SU-DHL-6 (cell line): ENCODE data around the gene NEK4.

ENCODE experiments used
- H2AFZ ChIP-seq: fragments of 200-600 bp; sonication (generic); 2 replicates; pipeline ENCODE4 v1.6.1; 2014; ENCODE audit warnings: low read depth, mild to moderate bottlenecking, moderate library complexity, mixed read lengths, antibody characterized with exemption, low read length; ENCODE audit not compliant: severe bottlenecking
- H3F3A ChIP-seq: fragments of 200-600 bp; shearing (Covaris generic); 2 replicates; pipeline ENCODE4 v1.6.0; 2016; ENCODE audit warnings: antibody characterized with exemption, mild to moderate bottlenecking; ENCODE audit not compliant: insufficient read depth
- H3K27ac ChIP-seq: fragments of 200-600 bp; sonication (generic); 2 replicates; pipeline ENCODE4 v1.5.1; 2016; ENCODE audit warnings: low read depth, mild to moderate bottlenecking, low read length, moderate library complexity, mixed read lengths
- H3K27me3 ChIP-seq: fragments of 200-600 bp; sonication (generic), shearing (Covaris generic); 2 replicates; pipeline ENCODE4 v1.6.0; 2014; ENCODE audit warnings: mild to moderate bottlenecking, low read length
- H3K36me3 ChIP-seq: fragments of 200-600 bp; sonication (generic); 2 replicates; pipeline ENCODE4 v1.6.1; 2014; ENCODE audit warnings: mild to moderate bottlenecking, low read length, mixed read lengths
- H3K4me2 ChIP-seq: fragments of 300-600, 200-600 bp; shearing (Covaris generic), sonication (generic); 2 replicates; pipeline ENCODE4 v1.6.0; 2014; ENCODE audit warnings: low read length, low read depth, mild to moderate bottlenecking; ENCODE audit not compliant: poor library complexity, severe bottlenecking
- H3K4me3 ChIP-seq: fragments of 200-600 bp; sonication (generic); 2 replicates; pipeline ENCODE4 v1.5.1; 2014; ENCODE audit warnings: antibody characterized with exemption, low read length, mild to moderate bottlenecking, mixed read lengths; ENCODE audit not compliant: insufficient read depth, poor library complexity, severe bottlenecking
- H3K79me2 ChIP-seq: fragments of 200-600 bp; sonication (generic); 2 replicates; pipeline ENCODE4 v1.6.1; 2014; ENCODE audit warnings: mild to moderate bottlenecking, low read length, moderate library complexity; ENCODE audit not compliant: insufficient read depth
- H3K9ac ChIP-seq: fragments of 200-600 bp; sonication (generic); 2 replicates; pipeline ENCODE4 v1.7.0; 2014; ENCODE audit warnings: mild to moderate bottlenecking, low read length
- H3K9me2 ChIP-seq: fragments of 200-600 bp; sonication (generic); replicated peaks from 2 replicates; pipeline ENCODE4 v1.6.1; 2014; ENCODE audit warnings: low read length; ENCODE audit not compliant: insufficient read depth
- H3K9me3 ChIP-seq: fragments of 200-600 bp; sonication (generic); 2 replicates; pipeline ENCODE4 v1.6.1; 2014; ENCODE audit warnings: low read length, mixed read lengths; ENCODE audit not compliant: insufficient read depth
- H4K20me1 ChIP-seq: fragments of 200-600 bp; sonication (generic); 2 replicates; pipeline ENCODE4 v1.6.1; 2014; ENCODE audit warnings: low read depth, mild to moderate bottlenecking, antibody characterized with exemption, low read length, moderate library complexity, mixed read lengths
- EZH2phosphoT487 ChIP-seq: fragments of 200-600 bp; sonication (generic), shearing (Covaris generic); conservative IDR thresholded peaks from 2 replicates; pipeline ENCODE4 v1.6.1; 2018; ENCODE audit warnings: mild to moderate bottlenecking, antibody characterized with exemption, low read length, moderate library complexity, mixed read lengths
- TF ChIP-seq, protein P1 (sequence below): fragments of 200-600 bp; sonication (generic); IDR thresholded peaks from one replicate; pipeline ENCODE4 v1.5.1; 2017; ENCODE audit warnings: antibody characterized with exemption, mild to moderate bottlenecking, low read length, moderate library complexity; ENCODE audit not compliant: insufficient read depth, poor library complexity, severe bottlenecking

Gene NEK4

DNA sequence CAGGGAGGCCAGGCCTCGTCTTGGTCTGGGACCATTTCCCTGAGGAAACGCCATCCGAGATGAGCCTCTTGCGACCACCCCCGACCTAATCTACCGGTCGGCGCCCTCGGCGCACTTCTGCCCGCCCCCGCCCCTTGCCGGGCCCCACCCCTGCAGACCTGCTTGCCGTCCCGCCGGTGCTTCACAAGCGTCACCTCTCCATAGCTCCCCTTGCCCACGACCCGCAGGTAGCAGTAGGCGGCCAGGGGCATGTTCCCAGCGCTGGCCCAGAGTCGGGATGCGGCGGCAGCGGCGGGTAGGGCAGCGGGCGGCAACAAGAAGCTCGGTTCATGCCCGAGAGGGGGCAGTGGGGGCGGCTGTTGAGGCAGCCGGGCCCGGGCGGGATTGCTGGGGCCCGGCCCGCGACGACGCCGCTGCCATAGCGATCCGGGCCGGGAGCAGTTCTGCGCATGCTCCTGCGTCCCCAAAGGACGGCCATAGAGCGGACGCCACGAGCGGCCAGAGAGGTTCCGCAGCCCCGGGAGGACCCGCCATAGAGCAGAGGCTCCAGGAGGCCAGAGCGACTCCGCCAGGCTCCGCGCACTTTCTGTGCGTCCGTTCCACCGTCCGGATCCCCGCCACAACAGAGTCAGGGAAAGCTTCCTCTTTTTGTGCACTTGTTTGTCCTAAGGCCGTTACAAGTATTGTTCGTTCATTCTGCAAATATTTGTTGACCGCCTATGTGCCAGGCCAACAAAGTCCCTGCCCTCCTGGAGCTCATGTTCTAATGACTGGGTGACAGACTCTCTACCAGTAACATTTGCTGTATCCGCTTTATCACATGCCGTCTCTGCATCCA lies at the start of gene NEK4:
Gene NEK4, minus strand, starts transcription at position 445 of the 838 bp plus-strand sequence. Its CDS starts 194 bp downstream, at position 251.
- Histone ChIP-seq H3K4me2 (peak within 1 kb of the TSS; percentile 93), H2AFZ (peak within 1 kb of the TSS; percentile 95), H4K20me1 (no peaks in the 10 kb centered on the region), H3K9me3 (no peaks in the 10 kb centered on the region), H3K9ac (peak within 1 kb of the TSS; percentile 66), H3K27me3 (no peaks in the 10 kb centered on the region), H3K9me2 (no peaks in the 10 kb centered on the region), H3K36me3 (no peaks in the 10 kb centered on the region), H3F3A (no peaks in the 10 kb centered on the region; the same call in 1 of the 2 replicates), H3K79me2 (no peaks in the 10 kb centered on the region), H3K27ac (peak within 1 kb of the TSS; percentile 38; the same call in 1 of the 2 replicates), H3K4me3 (peak within 1 kb of the TSS; percentile 84)
- TF ChIP-seq, protein P1, sequence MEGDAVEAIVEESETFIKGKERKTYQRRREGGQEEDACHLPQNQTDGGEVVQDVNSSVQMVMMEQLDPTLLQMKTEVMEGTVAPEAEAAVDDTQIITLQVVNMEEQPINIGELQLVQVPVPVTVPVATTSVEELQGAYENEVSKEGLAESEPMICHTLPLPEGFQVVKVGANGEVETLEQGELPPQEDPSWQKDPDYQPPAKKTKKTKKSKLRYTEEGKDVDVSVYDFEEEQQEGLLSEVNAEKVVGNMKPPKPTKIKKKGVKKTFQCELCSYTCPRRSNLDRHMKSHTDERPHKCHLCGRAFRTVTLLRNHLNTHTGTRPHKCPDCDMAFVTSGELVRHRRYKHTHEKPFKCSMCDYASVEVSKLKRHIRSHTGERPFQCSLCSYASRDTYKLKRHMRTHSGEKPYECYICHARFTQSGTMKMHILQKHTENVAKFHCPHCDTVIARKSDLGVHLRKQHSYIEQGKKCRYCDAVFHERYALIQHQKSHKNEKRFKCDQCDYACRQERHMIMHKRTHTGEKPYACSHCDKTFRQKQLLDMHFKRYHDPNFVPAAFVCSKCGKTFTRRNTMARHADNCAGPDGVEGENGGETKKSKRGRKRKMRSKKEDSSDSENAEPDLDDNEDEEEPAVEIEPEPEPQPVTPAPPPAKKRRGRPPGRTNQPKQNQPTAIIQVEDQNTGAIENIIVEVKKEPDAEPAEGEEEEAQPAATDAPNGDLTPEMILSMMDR: no peak
- TF ChIP-seq EZH2phosphoT487: no peak

DNA sequence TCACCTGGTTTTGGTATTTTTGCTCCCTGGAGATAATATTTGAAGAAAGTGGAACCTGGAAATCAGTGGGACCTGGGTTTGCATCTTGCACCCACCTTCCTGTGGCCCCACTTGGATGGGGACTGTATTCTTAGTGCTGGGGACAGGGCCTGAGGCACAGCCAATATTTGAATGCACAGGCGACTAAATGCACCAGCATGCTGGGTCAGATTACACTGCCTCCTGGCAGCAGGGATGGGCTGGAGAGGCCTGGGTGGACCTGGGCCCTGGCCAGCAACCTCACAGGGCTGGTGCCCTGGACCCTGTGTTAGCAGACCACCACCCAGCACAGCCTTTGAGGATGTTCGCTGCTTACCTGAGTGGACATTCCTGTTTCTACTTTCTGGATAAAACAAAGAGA lies 49.2 kb upstream of the NEK4 start:
- Histone ChIP-seq H3F3A (no peaks in the 10 kb centered on the region), H2AFZ (no peak overlapping the region), H4K20me1 (no peaks in the 10 kb centered on the region), H3K9me2 (no peaks in the 10 kb centered on the region), H3K27me3 (no peaks in the 10 kb centered on the region), H3K4me2 (no peak overlapping the region), H3K9ac (no peak overlapping the region), H3K4me3 (no peak overlapping the region), H3K9me3 (no peaks in the 10 kb centered on the region), H3K27ac (no peak overlapping the region), H3K36me3 (no peaks in the 10 kb centered on the region), H3K79me2 (no peaks in the 10 kb centered on the region)
- TF ChIP-seq, protein P1: no peak
- no peak for TF ChIP-seq EZH2phosphoT487

DNA sequence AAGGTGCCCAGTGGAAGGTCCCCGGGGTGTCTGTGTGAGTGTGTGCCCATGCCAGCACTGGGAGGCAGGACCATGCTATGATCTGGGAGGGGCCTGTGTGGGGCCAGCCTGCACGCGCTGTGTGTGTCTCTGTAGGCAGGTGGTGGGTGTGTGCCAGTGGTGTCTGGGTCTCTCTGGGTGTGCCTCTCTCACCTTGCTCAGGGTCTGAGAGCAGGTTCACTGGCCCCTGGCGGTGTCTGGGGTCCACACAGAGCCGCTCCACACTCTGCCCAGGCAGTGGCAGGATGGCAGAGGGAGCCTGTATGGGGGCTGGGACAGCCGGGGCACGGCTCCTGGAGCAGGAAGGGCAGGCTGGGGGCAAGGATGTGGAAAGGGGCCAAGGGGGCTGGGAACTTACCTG lies 47.1 kb upstream of the NEK4 start:
- TF ChIP-seq, protein P1: no peak
- TF ChIP-seq EZH2phosphoT487: no peak
- Histone ChIP-seq H3K27me3 (no peaks in the 10 kb centered on the region), H4K20me1 (no peaks in the 10 kb centered on the region), H3K9ac (no peak overlapping the region), H3K79me2 (no peaks in the 10 kb centered on the region), H3K36me3 (no peaks in the 10 kb centered on the region), H3K27ac (no peak overlapping the region), H3F3A (no peaks in the 10 kb centered on the region), H2AFZ (no peak overlapping the region), H3K4me2 (no peak overlapping the region), H3K9me2 (no peaks in the 10 kb centered on the region), H3K9me3 (no peaks in the 10 kb centered on the region), H3K4me3 (no peak overlapping the region)
